ENCODE measurements around the gene TNNI3K. TPM values are rescaled to one million over a fixed set of nuclear protein-coding genes. Genes with fewer than 3 reads are reported as not detected.
A peak's percentile ranks its signal among the peaks of the same experiment; 100 is the strongest.

Gene TNNI3K
- total and polyA plus RNA-seq, 10 of the 15 experiments (the other 5 are each of a cell fraction or from before 2014, with no cell fraction given), result 0.14 to 1.6 (median 0.44) TPM; not detected in 4

DNA sequence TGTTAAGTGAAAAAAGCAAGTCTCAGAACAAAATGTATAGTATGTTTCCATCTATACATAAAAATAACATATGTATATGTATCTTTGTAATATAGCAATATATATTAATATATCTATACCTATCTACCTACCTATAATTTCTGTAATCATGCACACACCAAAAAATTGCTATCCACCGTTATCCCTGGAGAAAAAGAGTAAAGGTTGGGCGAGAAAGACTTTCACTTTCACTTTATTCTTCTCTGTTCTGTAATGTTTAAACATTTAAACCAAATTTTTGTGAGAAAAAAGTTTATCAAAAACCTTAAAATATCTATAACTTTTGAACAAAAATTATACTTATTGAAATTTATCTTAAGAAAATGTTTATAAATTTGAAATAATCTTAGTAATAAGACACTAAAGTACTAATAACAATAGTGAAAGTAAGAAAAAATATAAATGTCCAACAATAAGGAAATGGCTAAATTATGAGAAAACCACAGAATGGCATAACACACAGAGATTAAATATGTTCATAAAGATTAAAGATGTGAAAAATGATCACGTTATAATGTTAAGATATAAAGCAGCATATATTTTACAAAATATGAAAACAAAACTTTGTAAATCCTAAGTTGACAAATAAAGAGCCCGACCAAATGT lies 351.2 kb downstream of the TNNI3K start:
- ATAC-seq (no peak), DNase-seq (ENCODE audit: low read depth, low spot score) (no peak), FAIRE-seq (no peak)
- Histone ChIP-seq H3K4me1 (ENCODE audit: control insufficient read depth, insufficient read depth, low read length) (no peaks in the 10 kb centered on the region), H3K27me3 (replicated peaks in 1 of 2; ENCODE audit: control insufficient read depth in 2 of 2, insufficient read depth in 2 of 2, low read length in 1 of 2) (no peaks in the 10 kb centered on the region), H3K9ac (ENCODE audit: control insufficient read depth, insufficient read depth, low read length) (no peak overlapping the region), H3K36me3 (ENCODE audit: control insufficient read depth in 2 of 2, insufficient read depth in 2 of 2, low read length in 1 of 2) (no peaks in the 10 kb centered on the region), H3K9me3 (replicated peaks; ENCODE audit: control insufficient read depth, insufficient read depth, low read length) (no peaks in the 10 kb centered on the region), H3K79me2 (ENCODE audit: control insufficient read depth, insufficient read depth, low read length) (no peaks in the 10 kb centered on the region), H4K20me1 (ENCODE audit: control insufficient read depth, insufficient read depth) (no peaks in the 10 kb centered on the region), H3K27ac (ENCODE audit: control insufficient read depth, insufficient read depth) (no peak overlapping the region), H3K4me2 (ENCODE audit: control insufficient read depth, insufficient read depth) (0 out of 2 replicates have a peak overlapping the region, but pooled peaks have one; percentile 48), H2AFZ (ENCODE audit: control insufficient read depth, low read depth, low read length) (no peak overlapping the region), H3K4me3 (no peak overlapping the region)
- TF ChIP-seq JUNB (IDR thresholded peaks at IDR 0.05) (peak; percentile 26; the same call in 1 of the 2 replicates), RUNX3 (IDR thresholded peaks at IDR 0.05; ENCODE audit: low read length) (peak; percentile 7; the same call in 1 of the 2 replicates), IRF5 (IDR thresholded peaks at IDR 0.05; ENCODE audit: borderline replicate concordance) (no peak), HDAC6 (IDR thresholded peaks at IDR 0.05; ENCODE audit: unreplicated experiment) (no peak), IKZF2 (IDR thresholded peaks at IDR 0.05) (no peak)
- intact Hi-C loops (cut with micrococcal nuclease; ENCODE audit: unreplicated experiment), result no loop called here
- POLR2A ChIA-PET, result no interaction called here
- in situ Hi-C loops (cut with MboI), result no loop called here
- RAD21 ChIA-PET (ENCODE audit: unreplicated experiment), result no interaction called here
- no TSS peak for BruUV-seq (replicated peaks)
- WGBS (ENCODE audit: insufficient coverage, insufficient replicate concordance, low lambda C conversion rate, missing lambda C conversion rate), result 35% methylated on average over 4 of the region's 4 CpGs
- CTCF ChIA-PET, result no interaction called here
- SMC1A ChIA-PET (ENCODE audit: uncharacterized antibody, unreplicated experiment), result interaction anchor here (0.6 kb wide), 1 partner anchor 11 kb away, joined by 3 read pairs; no protein-coding TSS in a partner anchor

DNA sequence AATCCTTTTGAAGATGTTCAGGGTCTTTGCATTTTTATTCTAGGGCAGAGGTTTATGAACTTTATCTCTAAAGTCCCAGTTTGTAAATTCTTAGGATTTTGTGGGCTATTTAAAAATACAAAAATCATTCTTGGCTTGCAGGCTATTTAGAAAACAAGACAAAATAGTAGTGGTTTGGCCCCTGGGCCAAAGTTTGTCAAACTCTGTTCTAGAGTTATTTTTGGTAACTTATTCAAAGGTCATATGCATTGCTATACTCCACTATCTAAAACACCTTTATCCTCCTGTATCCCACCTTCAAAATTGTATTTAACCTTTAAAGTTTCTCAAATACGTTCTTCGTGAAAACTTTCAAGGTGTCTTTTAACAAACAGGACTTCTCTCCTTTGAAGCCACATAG lies 352.7 kb downstream of the TNNI3K start:
- no peak overlapping the region for H3K27ac ChIP-seq (ENCODE audit: control insufficient read depth, insufficient read depth)
- no peaks in the 10 kb centered on the region for H3K79me2 ChIP-seq (ENCODE audit: control insufficient read depth, insufficient read depth, low read length)
- 88% methylated on average over 2 of the region's 2 CpGs for WGBS (ENCODE audit: insufficient coverage, insufficient replicate concordance, low lambda C conversion rate, missing lambda C conversion rate)
- RAD21 ChIA-PET (ENCODE audit: unreplicated experiment), result no interaction called here
- ATAC-seq (no peak), DNase-seq (ENCODE audit: low read depth, low spot score) (no peak), FAIRE-seq (no peak)
- in situ Hi-C loops (cut with MboI) (no loop called here), intact Hi-C loops (cut with micrococcal nuclease; ENCODE audit: unreplicated experiment) (no loop called here)
- POLR2A ChIA-PET, result no interaction called here
- no peaks in the 10 kb centered on the region for H3K9me3 ChIP-seq (replicated peaks; ENCODE audit: control insufficient read depth, insufficient read depth, low read length)
- no peaks in the 10 kb centered on the region for H3K27me3 ChIP-seq (replicated peaks in 1 of 2; ENCODE audit: control insufficient read depth in 2 of 2, insufficient read depth in 2 of 2, low read length in 1 of 2)
- H3K4me3 ChIP-seq, result no peak overlapping the region
- CTCF ChIA-PET, result no interaction called here
- H3K4me1 ChIP-seq (ENCODE audit: control insufficient read depth, insufficient read depth, low read length), result no peaks in the 10 kb centered on the region
- SMC1A ChIA-PET (ENCODE audit: uncharacterized antibody, unreplicated experiment), result no interaction called here
- no peak overlapping the region for H3K4me2 ChIP-seq (ENCODE audit: control insufficient read depth, insufficient read depth)
- no peaks in the 10 kb centered on the region for H4K20me1 ChIP-seq (ENCODE audit: control insufficient read depth, insufficient read depth)
- H3K36me3 ChIP-seq (ENCODE audit: control insufficient read depth in 2 of 2, insufficient read depth in 2 of 2, low read length in 1 of 2), result no peaks in the 10 kb centered on the region
- H2AFZ ChIP-seq (ENCODE audit: control insufficient read depth, low read depth, low read length), result no peak overlapping the region
- no peak overlapping the region for H3K9ac ChIP-seq (ENCODE audit: control insufficient read depth, insufficient read depth, low read length)
- no TSS peak for BruUV-seq (replicated peaks)
- no peak for TF ChIP-seq MLLT1 (IDR thresholded peaks at IDR 0.05)
- TF ChIP-seq MEF2B (IDR thresholded peaks at IDR 0.05; ENCODE audit: partially characterized antibody, poor library complexity, severe bottlenecking), result no peak
- no peak for TF ChIP-seq BMI1 (IDR thresholded peaks at IDR 0.05; ENCODE audit: borderline replicate concordance)
- TF ChIP-seq CHD1 (IDR thresholded peaks at IDR 0.05; ENCODE audit: low read depth, low read length), result no peak
- TF ChIP-seq NKRF (conservative IDR thresholded peaks at IDR 0.05), result no peak
- TF ChIP-seq, protein P1, sequence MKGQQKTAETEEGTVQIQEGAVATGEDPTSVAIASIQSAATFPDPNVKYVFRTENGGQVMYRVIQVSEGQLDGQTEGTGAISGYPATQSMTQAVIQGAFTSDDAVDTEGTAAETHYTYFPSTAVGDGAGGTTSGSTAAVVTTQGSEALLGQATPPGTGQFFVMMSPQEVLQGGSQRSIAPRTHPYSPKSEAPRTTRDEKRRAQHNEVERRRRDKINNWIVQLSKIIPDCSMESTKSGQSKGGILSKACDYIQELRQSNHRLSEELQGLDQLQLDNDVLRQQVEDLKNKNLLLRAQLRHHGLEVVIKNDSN (IDR thresholded peaks at IDR 0.05; ENCODE audit: borderline replicate concordance, extremely low read length, insufficient read depth, low read depth, low read length), result no peak

Measured in GM12878 (cell line).